Suprapubic skin (tissue), 3 donors: Measurements from ENCODE around the gene BACH1.

Source experiments
- POLR2AphosphoS5 ChIP-seq, 3 donors: sonication (generic); formaldehyde crosslinking; IDR thresholded peaks; one replicate each; pipeline ENCODE4 v1.6.1; 2017; ENCODE audit warnings: antibody characterized with exemption in 3 of 3
- TF ChIP-seq, protein P1 (sequence below), 2 donors: fragments of 200-600 bp in 1 of 2; fragments of 450-650 bp in 1 of 2; sonication (generic) in 1 of 2; IDR thresholded peaks; one replicate each; pipeline ENCODE4 v1.5.1; 2016 to 2019; ENCODE audit warnings: antibody characterized with exemption in 2 of 2, mild to moderate bottlenecking in 1 of 2, moderate library complexity in 1 of 2

GRCh38 chr21:29289317-29289716 is 9.4 kb upstream of the BACH1 start:
- TF ChIP-seq, protein P1, sequence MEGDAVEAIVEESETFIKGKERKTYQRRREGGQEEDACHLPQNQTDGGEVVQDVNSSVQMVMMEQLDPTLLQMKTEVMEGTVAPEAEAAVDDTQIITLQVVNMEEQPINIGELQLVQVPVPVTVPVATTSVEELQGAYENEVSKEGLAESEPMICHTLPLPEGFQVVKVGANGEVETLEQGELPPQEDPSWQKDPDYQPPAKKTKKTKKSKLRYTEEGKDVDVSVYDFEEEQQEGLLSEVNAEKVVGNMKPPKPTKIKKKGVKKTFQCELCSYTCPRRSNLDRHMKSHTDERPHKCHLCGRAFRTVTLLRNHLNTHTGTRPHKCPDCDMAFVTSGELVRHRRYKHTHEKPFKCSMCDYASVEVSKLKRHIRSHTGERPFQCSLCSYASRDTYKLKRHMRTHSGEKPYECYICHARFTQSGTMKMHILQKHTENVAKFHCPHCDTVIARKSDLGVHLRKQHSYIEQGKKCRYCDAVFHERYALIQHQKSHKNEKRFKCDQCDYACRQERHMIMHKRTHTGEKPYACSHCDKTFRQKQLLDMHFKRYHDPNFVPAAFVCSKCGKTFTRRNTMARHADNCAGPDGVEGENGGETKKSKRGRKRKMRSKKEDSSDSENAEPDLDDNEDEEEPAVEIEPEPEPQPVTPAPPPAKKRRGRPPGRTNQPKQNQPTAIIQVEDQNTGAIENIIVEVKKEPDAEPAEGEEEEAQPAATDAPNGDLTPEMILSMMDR (IDR thresholded peaks at IDR 0.05) = no peak
- TF ChIP-seq POLR2AphosphoS5 (IDR thresholded peaks at IDR 0.05) = no peak
